Epithelial cell of proximal tubule (primary cell): ENCODE results near the gene HEBP2. TPM values are rescaled to one million over a fixed set of nuclear protein-coding genes. Genes with fewer than 3 reads are reported as not detected.

Experiments used
- DNase-seq: peaks from one replicate; pipeline ENCODE4 v3.0.0-alpha.2; 2011; ENCODE audit warnings: low read depth
- H3K4me3 ChIP-seq: 2 replicates; pipeline ENCODE4 v1.5.1; 2011; ENCODE audit warnings: low read depth, mild to moderate bottlenecking, low read length
- total RNA-seq: library from RNA; depleted of rRNA; stranded (reverse); fragments of >200 nt; gene quantifications from 2 replicates; pipeline ENCODE4 v1.2.3, GENCODE V29; 2015
- TF ChIP-seq, protein P1 (sequence below): conservative IDR thresholded peaks from 2 replicates; pipeline ENCODE4 v1.5.1; 2012; ENCODE audit warnings: low read depth, mild to moderate bottlenecking, low read length

HEBP2 gene
- total RNA-seq, 1 donor from 2014 or later, result 83.9 TPM

DNA sequence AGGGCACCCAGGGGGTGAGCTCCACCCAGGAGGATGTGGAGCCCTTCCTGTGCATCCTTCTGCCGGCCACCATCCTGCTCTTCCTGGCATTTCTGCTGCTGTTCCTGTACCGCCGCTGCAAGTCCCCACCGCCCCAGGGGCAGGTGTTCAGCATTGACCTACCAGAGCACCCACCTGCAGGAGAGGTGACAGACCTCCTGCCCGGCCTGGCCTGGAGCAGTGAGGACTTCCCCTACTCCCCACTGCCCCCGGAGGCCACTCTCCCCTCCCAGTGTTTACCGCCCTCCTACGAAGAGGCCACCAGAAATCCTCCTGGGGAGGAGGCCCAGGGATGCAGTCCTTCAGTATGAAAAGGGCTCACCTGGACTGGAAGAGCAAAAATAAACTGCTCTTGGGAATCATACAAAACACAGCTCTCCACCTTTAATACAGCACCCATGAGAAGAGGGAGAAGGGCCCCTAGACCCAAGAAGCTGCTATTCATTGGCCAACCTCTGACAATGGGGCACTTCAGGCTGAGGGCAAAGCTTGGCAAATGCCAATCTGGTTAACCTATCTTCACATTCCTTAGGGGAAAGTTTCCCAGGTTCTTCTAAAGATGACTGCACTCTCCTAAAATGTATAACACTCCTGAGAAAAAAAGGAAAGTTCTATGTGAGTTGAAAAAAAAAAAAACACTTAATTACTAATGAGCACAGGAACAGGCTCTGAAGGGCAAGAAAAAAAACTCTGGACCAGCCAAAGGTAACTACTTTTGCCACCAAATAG is 21.3 kb upstream of the HEBP2 start:
- TF ChIP-seq, protein P1, sequence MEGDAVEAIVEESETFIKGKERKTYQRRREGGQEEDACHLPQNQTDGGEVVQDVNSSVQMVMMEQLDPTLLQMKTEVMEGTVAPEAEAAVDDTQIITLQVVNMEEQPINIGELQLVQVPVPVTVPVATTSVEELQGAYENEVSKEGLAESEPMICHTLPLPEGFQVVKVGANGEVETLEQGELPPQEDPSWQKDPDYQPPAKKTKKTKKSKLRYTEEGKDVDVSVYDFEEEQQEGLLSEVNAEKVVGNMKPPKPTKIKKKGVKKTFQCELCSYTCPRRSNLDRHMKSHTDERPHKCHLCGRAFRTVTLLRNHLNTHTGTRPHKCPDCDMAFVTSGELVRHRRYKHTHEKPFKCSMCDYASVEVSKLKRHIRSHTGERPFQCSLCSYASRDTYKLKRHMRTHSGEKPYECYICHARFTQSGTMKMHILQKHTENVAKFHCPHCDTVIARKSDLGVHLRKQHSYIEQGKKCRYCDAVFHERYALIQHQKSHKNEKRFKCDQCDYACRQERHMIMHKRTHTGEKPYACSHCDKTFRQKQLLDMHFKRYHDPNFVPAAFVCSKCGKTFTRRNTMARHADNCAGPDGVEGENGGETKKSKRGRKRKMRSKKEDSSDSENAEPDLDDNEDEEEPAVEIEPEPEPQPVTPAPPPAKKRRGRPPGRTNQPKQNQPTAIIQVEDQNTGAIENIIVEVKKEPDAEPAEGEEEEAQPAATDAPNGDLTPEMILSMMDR, result peak; percentile 17
- no peak overlapping the region for H3K4me3 ChIP-seq
- no peak for DNase-seq

DNA sequence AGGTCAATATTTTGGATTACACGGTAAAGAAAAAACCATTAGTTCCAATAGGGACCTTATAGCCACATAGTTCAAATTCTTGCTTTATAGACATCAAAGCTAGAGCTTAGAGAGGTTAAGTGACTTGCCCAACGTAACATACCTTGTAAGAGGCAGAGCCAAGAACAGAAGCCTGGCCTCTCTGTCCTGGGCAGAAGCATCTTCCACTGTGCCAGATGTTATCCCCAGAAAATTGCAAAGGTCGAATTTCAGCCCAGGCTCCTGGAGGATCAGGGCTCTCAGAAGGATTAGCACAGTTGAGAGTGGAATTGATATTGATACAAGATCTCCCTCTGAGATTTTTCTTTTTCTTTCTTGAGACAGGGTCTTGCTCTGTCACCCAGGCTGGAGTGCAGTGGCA is 20.2 kb upstream of the HEBP2 start:
- no peak for DNase-seq
- TF ChIP-seq, protein P1, result no peak
- H3K4me3 ChIP-seq, result no peak overlapping the region

DNA sequence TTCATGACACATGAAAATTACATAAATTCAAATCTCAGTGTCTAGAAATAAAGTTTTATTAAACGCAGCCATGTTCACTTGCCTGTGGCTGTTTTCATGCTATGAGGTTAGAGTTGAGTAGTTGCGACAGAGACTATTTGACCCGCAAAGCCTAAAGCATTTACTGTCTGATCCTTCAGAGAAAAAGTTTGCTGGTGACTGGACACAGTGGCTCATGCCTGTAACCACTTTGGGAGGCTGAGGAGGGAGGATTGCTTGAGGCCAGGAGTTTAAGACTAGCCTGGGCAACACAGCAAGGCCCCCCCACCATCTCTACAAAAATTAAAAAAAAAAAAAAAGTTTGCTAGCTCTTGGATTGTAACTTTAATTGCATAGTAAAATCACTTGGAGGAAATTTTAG is 17.1 kb upstream of the HEBP2 start:
- TF ChIP-seq, protein P1, result no peak
- DNase-seq, result no peak
- H3K4me3 ChIP-seq, result no peak overlapping the region

DNA sequence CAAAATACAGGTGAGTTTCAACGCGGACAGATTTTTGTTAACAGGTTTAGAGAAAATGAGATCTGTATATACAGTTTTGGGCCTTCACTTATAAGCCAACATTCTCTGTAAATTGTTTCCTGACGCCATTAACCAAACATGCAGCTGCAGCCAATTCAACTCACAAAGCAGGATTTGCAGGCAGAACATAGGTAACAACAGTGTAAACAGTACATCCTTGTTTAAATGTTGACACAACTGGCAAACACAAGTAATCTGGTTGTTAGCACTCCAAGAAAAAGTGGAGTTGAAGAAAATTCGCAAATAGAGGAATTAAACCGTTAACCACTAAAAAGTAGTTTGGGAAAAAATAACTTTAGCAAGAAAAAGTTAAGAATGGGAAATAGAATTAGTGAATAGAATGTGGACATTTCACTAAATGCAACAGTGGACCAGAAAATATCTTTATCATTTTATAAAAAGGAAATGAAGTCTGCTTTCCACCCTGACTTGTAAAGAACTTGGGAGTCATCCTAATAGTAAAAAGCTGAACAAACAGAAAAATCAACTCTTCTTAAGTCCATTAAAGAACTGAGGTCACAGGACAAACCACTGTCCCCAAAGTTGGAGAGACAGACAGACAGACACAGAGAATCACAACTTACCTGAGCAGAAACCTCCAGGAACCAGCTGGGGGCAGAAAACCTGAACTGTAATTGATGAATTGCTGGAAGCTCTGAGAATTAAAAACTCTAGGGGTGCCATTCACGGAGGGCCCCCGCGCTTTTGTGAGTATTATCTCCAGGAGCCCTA is 16.2 kb upstream of the HEBP2 start:
- H3K4me3 ChIP-seq, result no peak overlapping the region
- DNase-seq, result no peak
- TF ChIP-seq, protein P1, result no peak

DNA sequence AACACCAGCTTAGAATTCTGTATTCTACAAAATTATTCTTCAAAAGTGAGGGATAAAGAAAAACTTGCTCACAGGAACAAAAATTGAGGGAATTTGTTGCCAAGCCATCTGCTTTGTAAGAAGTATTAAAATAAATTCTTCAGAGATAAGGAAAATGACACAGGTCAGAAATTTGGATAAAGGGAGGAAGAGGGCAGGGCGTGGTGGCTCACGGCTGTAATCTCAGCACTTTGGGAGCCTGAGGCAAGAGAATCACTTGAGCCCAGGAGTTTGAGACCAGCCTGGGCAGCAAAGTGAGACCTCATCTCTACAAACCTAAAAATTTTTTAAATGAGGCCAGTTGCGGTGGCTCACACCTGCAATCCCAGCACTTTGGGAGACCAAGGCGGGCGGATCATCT is 14.5 kb upstream of the HEBP2 start:
- DNase-seq, result no peak
- H3K4me3 ChIP-seq, result no peak overlapping the region
- TF ChIP-seq, protein P1, result no peak

DNA sequence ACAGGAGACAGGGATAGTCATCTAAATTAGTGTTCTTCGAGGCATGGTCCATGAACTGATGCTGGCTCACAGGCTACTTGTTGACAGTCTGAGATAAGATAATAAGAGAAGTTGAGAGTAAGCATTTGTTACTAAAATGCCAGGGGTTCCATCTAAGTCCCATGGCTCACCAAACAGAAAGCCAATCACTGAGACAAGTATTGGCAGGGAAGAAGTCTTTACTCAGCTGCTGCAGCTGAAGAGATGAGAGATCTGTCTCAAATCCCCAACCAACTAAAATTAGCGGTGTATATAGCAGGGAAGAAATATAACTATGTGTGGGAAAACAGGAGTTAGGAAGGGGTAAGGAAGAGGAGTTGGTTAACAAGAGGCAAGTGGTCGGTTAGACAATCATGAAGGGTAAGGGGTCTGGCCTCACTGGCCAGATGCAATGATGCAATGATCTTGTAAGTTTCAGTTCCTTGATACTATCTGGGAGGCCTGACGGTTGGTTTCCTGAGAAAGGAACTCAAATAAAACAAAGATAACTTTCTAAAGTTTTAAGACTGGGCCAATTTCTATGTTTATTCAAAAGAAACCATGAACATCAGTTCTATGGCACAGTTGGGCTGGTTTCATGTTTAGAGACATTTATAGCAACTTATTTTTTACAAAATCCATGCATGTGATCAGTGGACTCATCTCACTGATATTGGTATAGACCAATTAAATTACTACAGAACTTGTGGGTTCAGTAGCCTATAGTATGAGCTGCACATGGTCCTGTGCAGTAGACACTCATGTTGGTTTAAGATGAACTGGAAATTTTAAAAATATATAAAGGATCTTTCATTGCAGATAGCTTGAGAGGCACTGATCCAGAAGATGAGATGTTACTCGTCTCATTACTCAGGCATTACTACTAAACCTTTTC is 9.9 kb upstream of the HEBP2 start:
- H3K4me3 ChIP-seq, result no peak overlapping the region
- TF ChIP-seq, protein P1, result no peak
- no peak for DNase-seq
